ENCODE results near the gene AK9. TPM values are rescaled to one million over a fixed set of nuclear protein-coding genes. Genes with fewer than 3 reads are reported as not detected.
"Not testable (repeated sequence)": the region's sequence is repeated elsewhere in the genome, so short reads cannot be mapped to it uniquely, and the experiment has no call there.

The AK9 gene
- polyA plus RNA-seq (ENCODE audit: insufficient read length in 4 of 4), result 10 to 100 TPM in 3 of 4 donors, 1 to 10 TPM in 1; 7.2 to 13.4 (median 12.0) TPM

DNA sequence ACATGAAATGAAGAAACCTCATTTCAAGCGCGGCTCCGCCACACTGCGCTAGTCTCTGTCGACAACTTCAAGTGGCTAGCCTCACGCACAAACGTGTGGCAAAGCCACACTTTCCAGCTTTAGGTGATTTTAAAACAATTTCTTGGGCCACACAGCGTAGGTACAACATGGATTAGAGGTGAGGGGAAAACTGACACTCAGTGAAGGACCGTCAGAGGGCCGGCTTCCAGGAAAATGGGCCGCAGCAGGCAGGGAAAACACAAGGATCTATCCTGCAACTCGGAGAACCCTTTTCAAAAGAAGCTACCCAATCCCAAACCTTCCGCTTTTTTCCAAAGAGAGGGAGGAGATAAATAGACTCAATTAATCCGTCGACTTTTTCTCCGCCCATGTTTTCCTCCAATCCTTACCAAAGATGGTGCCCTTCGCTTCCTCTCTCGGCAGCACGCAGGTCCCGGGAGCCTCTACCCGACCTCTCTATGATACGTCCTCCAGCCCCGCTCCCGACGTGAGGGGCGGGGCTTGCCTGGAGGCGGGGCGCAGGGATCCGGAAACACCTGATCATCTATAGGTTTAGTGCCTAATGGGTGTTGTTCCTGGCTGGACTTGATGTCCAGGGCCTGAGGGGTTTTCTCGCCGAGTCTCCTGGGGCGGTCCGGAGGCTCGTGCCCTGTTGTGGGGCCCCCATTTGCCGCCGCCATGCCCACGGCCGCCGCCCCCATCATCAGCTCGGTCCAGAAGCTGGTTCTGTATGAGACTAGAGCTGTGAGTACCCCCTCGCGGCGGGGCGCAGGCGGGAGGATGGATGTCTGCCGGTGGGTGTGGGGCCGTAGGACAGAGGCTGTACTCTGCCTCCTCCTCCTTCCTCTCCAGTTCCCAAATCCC lies at the start of gene AK9, which contains the start of gene FIG4:
Gene AK9, minus strand, starts transcription at position 466 of the 885 bp plus-strand sequence. CDS start 15,457 bp downstream, outside the sequence.
Gene FIG4, plus strand, starts transcription at position 560 of the 885 bp plus-strand sequence. Its CDS starts 140 bp downstream, at position 700.
- DNase-seq (ENCODE audit: low read depth in 4 of 4, low spot score in 3 of 4), result peak; percentile 77 to 85 (median 83)

DNA sequence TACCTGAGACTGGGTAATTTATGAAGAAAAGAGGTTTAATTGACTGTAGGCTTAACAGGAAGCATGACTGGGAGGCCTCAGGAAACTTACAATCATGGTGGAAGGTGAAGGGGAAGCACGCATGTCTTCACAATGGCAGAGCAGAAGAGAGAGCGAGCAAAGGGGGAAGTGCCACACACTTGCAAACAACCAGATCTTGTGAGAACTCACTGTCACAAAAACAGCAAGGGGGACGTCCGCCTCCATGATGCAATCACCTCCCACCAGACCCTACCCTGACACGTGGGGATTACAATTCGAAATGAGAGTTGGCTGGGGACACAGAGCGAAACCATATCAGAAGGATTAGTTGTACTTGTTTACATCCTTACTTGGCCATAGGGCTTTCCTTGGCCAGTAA lies 49.8 kb upstream of the AK9 start:
- no peak for DNase-seq (ENCODE audit: low read depth in 4 of 4, low spot score in 3 of 4)

DNA sequence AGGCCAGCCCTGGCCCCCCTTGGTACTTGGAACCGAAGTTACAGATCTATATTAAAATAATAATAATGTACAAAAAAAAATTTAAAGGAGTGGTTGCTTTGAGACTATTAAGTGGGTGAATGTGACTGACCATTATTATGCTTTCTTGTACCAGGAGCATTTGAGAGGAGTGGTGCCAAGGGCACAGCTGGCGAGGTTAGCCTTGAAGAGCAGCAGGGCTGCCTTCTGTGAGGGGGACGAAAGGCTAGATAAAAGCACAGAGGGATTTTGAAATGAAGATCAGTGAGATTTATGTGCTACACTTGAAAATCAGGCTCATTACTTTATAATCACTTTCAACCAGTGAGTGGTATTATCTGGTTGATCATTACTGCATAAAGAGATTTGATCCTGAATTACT lies 48.7 kb upstream of the AK9 start:
- no peak for DNase-seq (ENCODE audit: low read depth in 4 of 4, low spot score in 3 of 4)

DNA sequence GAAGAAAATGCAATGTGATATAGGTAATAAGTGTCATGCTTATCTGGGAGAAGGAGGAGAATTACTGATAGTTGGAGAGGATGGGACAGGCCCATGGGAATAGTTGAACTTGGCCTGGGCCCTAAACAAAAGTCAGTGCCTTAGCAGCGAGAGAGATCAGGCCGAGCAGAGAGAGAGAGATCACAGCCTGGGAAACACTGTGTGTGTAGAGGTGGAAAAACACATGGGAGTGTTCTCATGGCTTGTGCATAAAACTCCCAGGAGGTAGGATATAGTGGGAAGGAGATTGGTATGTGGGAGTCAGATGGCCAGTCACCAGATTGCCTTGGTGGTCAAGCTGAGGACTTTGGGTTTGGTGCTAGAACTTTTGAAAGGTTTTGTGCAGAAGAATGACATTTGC lies 47.7 kb upstream of the AK9 start:
- no peak for DNase-seq (ENCODE audit: low read depth in 4 of 4, low spot score in 3 of 4)

DNA sequence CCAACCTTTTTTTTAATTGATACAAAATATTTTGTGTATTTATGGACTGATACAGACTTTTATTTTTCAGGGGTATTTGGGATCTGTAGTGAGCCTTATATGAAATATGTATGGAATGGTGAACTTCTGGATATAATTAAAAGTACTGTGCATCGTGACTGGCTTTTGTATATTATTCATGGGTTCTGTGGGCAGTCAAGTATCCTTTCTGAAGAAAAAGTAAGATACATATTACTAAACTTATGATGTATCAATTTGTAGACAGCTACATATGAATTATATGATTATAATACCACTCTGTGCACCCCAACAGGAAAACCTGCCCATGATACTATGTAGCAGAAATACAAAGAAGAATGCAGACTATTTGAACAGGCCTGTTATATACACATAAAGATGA lies 47.3 kb upstream of the AK9 start:
- DNase-seq (ENCODE audit: low read depth in 4 of 4, low spot score in 3 of 4), result no peak

DNA sequence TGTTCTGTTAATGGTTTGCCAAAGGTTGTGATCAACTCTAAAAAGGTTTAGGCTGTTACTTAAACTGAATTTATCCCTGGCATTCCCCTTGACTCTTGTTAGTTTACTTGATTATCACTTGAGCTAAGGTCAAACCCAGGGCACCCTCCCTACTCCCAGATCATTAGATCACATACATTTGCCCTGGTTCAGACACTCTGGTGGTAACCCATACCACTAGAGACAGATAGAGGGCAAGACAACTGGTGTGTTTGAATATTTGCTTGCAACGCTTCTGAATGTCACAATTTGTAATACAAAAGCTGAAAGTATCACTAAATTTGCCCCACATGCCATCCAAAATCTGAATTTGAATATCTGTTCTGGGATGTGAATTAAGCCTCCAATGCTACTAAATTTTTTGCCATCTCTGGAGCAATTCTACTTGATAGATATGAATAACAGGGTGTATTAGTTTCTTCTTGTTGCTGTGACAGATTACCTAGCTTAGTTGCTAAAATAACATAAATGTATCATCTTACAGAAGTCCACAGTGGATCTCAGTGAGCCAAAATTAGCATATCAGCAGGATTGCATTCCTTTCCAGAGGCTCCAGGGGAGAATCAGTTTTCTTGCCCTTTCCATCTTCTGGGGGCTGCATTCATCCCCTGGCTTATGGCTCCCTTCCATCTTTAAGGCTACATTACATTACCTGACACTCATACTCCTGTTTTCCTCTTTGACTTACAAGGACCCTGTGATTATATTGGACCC lies 45.4 kb upstream of the AK9 start:
- no peak for DNase-seq (ENCODE audit: low read depth in 4 of 4, low spot score in 3 of 4)

DNA sequence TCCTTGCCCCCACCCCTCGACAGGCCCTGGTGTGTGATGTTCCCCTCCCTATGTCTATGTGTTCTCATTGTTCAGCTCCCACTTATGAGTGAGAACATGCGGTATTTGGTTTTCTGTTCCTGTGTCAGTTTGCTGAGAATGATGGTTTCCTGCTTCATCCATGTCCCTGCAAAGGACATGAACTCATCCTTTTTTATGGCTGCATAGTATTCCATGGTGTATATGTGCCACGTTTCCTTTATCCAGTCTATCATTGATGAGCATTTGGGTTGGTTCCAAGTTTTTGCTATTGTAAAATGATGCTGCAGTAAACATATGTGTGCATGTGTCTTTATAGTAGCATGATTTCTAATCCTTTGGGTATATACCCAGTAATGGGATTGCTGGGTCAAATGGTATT lies 34.2 kb upstream of the AK9 start:
- not testable (repeated sequence) for DNase-seq (ENCODE audit: low read depth in 4 of 4, low spot score in 3 of 4)

DNA sequence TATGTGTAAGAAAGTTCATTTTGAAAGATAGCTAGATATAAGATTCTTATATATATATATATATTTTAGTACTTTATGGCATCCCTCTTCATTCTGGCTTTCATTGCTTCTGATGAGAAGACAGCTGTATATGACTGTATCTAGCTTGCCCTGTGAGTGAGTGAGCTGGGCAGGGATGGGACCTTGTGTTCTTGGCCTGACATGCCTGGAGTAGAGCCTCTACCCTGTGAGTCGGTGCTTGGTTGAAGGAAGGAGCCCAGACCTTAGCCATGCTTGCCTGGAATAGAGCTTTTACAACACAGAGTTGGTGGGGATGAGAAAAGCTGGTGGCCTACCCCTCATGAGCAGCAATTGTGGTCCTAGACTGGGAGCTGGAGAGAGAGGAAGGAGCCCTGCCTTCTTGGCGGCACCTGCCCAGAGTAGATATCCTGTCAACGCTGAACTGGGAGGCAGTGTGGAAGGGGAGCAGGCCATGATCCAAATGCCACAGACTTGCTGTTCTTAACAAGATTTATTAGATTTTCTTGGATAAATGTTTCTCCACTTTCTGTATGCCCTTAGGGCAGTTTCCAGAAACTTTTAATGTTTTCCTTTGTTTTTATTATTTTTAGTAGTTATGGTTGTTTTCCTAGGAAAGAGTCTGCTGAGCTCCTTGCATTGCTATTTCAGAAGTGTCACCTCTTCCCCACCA lies 31.7 kb upstream of the AK9 start:
- no peak for DNase-seq (ENCODE audit: low read depth in 4 of 4, low spot score in 3 of 4)

DNA sequence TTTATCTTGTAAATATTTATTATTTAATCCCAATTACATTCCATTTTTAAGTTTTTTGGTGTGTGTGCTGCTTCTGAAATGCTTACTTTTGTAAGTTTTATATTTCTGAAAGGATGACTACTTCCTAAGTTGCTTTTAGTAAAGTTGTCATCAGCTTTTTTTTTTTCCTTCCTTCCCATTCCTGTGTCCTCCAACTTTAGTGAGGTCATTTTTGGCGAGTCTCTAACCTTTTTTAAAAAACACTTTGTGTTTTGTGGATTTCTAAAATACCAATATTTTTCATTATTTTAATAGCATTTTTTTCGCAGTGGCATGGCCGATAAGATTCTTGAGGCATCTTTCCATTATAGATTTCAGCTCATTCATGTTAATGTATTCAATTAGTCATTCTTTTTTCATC lies 31.0 kb upstream of the AK9 start:
- no peak for DNase-seq (ENCODE audit: low read depth in 4 of 4, low spot score in 3 of 4)

DNA sequence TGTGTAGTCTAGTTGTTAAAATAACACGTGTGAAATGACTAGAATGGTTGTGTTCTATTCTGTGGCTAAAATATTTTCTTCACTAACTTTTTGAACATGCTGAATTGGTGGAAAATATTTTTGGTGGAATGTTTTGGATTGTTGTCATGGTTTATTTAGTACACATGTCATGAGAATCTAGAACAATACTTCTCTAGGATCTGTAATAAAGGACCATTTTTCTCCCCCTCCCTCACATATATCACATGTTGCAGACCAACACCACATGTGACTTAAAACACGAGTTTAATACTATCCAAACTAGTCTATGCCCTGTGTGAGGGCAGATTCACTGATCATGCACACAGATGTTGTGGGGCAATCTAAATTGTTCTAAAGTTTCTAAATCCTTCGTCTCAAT lies 29.3 kb upstream of the AK9 start:
- no peak for DNase-seq (ENCODE audit: low read depth in 4 of 4, low spot score in 3 of 4)

DNA sequence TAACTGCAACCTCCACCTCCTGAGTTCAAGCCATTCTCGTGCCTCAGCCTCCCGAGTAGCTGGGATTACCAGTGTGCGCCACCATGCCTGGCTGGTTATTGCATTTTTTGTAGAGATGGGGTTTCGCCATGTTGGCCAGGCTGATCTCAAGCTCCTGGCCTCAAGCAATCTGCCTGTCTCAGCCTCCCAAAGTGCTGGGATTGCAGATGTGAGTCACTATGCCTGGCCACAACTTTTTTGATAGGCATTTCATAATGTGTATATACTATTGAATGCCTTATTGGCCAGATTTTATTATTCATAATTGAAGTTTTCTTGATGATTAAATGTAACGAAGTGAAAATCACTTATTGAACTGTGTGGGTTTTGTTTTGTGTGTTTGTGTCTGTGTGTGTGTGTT lies 28.0 kb upstream of the AK9 start:
- no peak for DNase-seq (ENCODE audit: low read depth in 4 of 4, low spot score in 3 of 4)

DNA sequence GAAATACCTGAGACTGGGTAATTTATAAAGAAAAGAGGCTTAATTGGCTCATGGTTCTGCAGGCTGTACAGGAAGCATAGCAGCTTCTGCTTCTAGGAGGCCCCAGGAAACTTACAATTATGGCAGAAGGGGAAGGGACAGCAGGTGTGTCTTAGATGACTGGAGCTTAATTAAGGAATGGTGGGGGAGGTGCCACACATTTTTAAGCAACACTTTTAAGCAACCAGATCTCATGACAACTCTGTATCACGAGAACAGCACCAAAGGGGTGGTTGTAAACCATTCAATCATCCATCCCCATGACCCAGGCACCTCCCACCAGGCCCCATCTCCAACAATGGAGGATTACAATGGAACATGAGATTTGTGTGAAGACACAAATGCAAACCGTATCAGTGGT lies 27.0 kb upstream of the AK9 start:
- no peak for DNase-seq (ENCODE audit: low read depth in 4 of 4, low spot score in 3 of 4)

DNA sequence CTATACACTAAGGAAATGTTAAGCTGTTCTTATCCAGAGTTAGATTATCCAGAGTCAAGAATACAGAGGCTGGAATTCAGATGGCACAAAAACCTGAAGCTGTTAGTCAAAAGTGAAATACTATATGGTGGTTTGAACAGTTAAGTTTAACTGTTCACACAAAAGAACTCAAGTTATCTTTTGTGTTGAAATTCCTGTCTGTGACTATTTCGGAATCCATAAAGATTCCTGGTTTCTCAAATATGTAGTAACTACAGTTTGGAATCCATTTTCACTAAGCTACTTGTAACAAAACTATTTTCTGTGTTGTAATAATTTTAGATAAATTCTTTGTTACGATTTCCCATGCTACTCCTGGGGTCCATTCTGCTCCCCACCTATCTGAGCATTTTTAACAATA lies 24.6 kb upstream of the AK9 start:
- DNase-seq (ENCODE audit: low read depth in 4 of 4, low spot score in 3 of 4), result no peak

DNA sequence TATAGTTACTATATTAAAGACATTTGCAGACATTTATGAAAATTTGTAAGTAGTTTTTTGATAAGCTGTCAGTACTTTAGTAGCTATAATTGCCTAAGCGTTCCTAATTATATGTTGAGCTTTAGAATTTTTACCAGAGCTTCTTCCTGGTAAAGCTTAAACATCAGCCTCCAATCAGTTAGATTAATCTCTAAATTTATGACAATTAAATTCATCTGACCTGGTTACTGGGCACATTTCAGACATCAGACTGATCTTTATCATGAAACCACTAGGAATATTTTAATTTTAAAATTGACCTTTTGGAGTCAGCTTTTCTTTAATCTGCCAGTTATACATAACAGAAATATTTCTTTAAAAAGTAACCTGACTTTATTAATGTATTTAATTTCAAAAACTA lies 23.6 kb upstream of the AK9 start:
- DNase-seq (ENCODE audit: low read depth in 4 of 4, low spot score in 3 of 4), result no peak

DNA sequence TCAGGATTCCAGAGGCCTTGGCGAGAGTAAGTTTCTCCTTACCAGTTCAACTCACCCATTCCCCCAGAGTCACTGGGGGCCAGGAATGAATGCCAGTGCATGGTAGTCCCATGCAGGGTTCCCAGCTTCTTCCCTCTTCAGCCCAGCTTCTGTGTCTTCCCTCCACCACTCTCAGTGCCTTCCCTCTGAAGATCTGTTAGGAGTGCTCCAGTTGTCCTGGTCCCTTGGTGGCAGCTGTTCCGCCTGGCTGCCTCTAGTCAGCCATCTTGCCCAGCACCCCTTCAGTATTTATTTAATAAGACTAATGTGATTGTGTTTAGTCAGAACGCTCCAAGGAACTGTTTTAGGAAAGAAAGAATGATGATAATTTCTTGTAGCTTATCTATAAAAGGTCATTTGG lies 23.2 kb upstream of the AK9 start:
- no peak for DNase-seq (ENCODE audit: low read depth in 4 of 4, low spot score in 3 of 4)

DNA sequence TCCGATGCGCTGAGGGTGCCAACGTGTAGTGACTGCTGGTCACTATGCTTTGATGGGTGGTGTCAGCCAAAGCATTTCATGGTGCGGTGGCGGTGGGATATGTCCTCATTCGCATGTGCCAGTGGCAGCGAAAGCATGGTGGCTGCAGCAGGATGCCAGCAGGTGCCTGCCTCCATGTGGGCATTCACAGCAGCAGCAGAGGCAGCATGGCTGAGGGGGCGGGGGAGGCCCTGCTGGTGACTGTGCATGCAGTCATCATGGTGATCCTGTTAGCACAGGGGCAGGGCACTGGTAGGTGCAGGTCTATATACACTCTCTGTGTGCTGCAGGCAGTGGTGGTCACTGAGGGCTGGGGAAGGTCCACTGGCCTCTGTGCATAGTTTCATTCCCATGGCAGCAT lies 22.1 kb upstream of the AK9 start:
- DNase-seq (ENCODE audit: low read depth in 4 of 4, low spot score in 3 of 4), result no peak

DNA sequence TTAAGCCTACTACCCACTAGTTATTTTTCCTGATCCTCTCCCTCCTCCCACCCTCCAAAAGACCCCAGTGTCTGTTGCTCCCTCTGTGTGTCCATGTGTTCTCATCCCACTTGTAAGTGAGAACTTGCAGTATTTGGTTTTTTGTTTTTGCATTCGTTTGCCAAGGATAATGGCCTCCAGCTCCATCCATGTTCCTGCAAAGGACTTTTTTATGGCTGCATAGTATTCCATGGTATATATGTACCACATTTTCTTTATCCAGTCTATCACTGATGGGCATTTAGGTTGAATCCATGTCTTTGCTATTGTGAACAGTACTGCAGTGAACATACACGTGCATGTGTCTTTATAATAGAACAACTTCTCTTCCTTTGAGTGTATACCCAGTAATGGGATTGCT lies 17.1 kb upstream of the AK9 start:
- not testable (repeated sequence) for DNase-seq (ENCODE audit: low read depth in 4 of 4, low spot score in 3 of 4)

DNA sequence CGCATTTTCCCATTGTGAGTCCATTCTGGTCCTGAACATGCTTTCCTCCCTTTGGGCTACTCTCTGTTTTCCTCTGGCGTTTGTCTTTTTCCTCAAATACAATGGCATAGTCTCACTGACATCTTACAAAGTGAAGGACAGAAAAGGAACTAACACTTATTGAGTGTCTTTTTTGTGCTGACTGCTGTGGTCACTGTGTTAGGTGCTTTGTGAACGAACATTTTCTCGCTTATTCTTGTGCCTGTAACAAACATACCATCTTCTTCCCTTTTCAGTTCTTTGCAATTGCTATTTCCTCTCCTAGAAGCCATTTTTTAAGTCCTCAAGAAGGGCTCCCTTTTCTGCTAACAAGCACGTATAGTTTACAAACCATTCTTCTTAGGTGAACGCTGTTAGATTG lies 15.5 kb upstream of the AK9 start:
- DNase-seq (ENCODE audit: low read depth in 4 of 4, low spot score in 3 of 4), result no peak

DNA sequence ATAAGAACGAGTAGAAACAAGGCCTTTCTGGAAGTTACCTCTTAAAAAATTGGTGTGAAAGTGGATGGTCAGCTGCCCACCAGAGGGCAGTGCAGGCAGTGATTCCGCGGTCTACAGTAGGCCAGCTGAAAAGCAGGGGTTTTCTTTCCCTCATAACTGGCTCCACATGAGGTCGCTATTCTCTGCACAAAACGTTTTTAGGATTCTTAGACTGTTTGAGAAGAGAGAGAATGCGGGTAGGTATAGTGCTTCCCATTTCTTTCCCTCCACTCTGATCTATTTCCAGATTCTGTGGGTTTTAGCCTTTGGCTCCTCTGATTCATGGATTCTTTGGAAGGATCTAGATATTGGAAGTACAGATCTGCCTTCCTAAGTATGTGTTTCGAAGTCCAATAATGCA lies 14.3 kb upstream of the AK9 start:
- DNase-seq (ENCODE audit: low read depth in 4 of 4, low spot score in 3 of 4), result peak; percentile 70 to 81 (median 79)

DNA sequence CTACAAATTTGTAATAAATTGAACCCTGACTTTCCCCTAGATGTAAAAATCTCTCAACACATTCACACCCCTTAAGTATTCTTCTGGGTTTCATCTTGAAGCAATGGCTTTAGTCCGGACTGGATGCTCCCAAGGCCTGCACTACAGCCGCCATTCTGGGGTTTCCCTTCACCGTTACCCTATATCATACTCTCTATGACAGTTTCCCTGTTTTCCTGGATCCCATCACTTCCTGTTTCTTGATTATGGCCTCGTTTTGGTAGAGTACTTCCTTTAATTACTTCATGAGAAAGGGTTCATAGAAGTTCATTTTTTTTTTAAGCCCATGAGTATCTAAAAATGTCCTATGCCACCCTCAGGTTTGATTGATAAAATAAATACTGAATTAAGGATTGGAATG lies 11.8 kb upstream of the AK9 start:
- no peak for DNase-seq (ENCODE audit: low read depth in 4 of 4, low spot score in 3 of 4)

DNA sequence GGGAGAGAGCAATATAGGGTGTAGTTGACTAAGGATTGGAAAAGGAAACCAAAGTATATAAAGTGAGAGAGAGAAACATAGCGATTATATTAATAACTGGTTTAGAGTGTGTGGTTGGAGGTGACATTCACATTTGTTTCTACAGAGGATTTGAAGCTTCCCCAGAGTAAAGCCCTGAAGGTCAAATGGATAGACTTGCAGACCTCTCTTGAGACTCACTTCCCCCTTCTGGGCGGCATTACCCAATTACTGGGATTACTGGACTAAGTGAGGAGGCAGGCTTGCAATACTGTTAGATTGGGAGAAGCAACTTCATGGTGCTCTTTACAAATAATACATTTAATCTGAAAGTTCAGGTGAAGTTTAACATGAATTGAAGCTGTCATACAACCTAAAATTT lies 10.8 kb upstream of the AK9 start:
- DNase-seq (ENCODE audit: low read depth in 4 of 4, low spot score in 3 of 4), result no peak
